ENCODE data around the gene CEACAM19. TPM values are rescaled to one million over a fixed set of nuclear protein-coding genes. Genes with fewer than 3 reads are reported as not detected.

CEACAM19 gene
- total and polyA plus RNA-seq, 9 donors: 2.2 to 10.0 (median 5.4) TPM

GRCh38 chr19:44731622-44732021 is 60.3 kb downstream of the CEACAM19 start:
- no peak for TF ChIP-seq EP300 (IDR thresholded peaks at IDR 0.05)
- no peak for TF ChIP-seq POLR2A (IDR thresholded peaks at IDR 0.05)
- TF ChIP-seq CTCF (IDR thresholded peaks at IDR 0.05): no peak
- Histone ChIP-seq H3K27me3 (no peaks in the 10 kb centered on the region), H3K36me3 (no peaks in the 10 kb centered on the region), H3K27ac (no peak overlapping the region), H3K4me1 (ENCODE audit: insufficient read depth) (no peaks in the 10 kb centered on the region), H3K4me3 (no peak overlapping the region), H3K9me3 (no peaks in the 10 kb centered on the region)
- intact Hi-C loops (cut with DNase I): no loop called here
- DNase-seq: no peak
- 65 to 75% (median 65%) methylated on average over 5 of the region's 5 CpGs for WGBS, 3 donors

- H3K9me3 ChIP-seq: no peaks in the 10 kb centered on the region
- H3K27ac ChIP-seq: no peak overlapping the region
- TF ChIP-seq CTCF (IDR thresholded peaks at IDR 0.05) (no peak), POLR2A (IDR thresholded peaks at IDR 0.05) (no peak), EP300 (IDR thresholded peaks at IDR 0.05) (no peak)
- no peak overlapping the region for H3K4me3 ChIP-seq
- 64 to 77% (median 72%) methylated on average over 11 of the region's 11 CpGs for WGBS, 3 donors
- no peaks in the 10 kb centered on the region for H3K4me1 ChIP-seq (ENCODE audit: insufficient read depth)
- H3K36me3 ChIP-seq: no peaks in the 10 kb centered on the region
- no peaks in the 10 kb centered on the region for H3K27me3 ChIP-seq
- no peak for DNase-seq
- intact Hi-C loops (cut with DNase I): no loop called here
Measured at GRCh38 chr19:44732235-44733014, 61.1 kb downstream of the CEACAM19 start.

MicroRNAs within 50 kb of the gene (microRNA counts, 767-probe panel; counts per million panel counts)
- 2,683 counts per million, percentile 84 among the panel's probes with 10 or more counts for microRNA hsa-miR-4531

Small RNA genes lying within 50 kb of the gene (microRNA-seq; reads per million reads assigned to microRNA genes)
- gene MIR4531: 0 reads per million in 3 donors

Small RNA genes lying within 50 kb of the gene (small RNA-seq; reads per million reads assigned to genes)
- not detected for gene RF00285

Other genes starting within 250 kb of the CEACAM19 start
- 10 to 100 TPM in 3 of 7 donors, 1 to 10 TPM in 4; 3.7 to 13.7 (median 9.8) TPM for gene ZNF229, start 223.0 kb upstream of the CEACAM19 start, total RNA-seq
- 1 to 10 TPM; 3.8 to 4.4 TPM for gene ZNF229, start 223.0 kb upstream of the CEACAM19 start, polyA plus RNA-seq
- gene ZNF180, start 171.0 kb upstream of the CEACAM19 start, total RNA-seq: 10 to 100 TPM in 2 of 7 donors, 1 to 10 TPM in 5; 8.4 to 16.1 (median 9.7) TPM
- gene ZNF180, start 171.0 kb upstream of the CEACAM19 start, polyA plus RNA-seq: 1 to 10 TPM; 5.6 to 6.3 TPM
- under 1 TPM in 1 of 7 donors, not detected in 6; 0.60 TPM for gene CEACAM20, start 141.8 kb upstream of the CEACAM19 start, total RNA-seq
- gene CEACAM20, start 141.8 kb upstream of the CEACAM19 start, polyA plus RNA-seq: not detected
- under 1 TPM in 1 of 7 donors, not detected in 6; 0.57 TPM for gene IGSF23, start 57.9 kb upstream of the CEACAM19 start, total RNA-seq
- not detected for gene IGSF23, start 57.9 kb upstream of the CEACAM19 start, polyA plus RNA-seq
- 10 to 100 TPM; 18.8 to 26.6 (median 22.5) TPM for gene PVR, start 27.6 kb upstream of the CEACAM19 start, total RNA-seq
- gene PVR, start 27.6 kb upstream of the CEACAM19 start, polyA plus RNA-seq: 10 to 100 TPM; 14.0 to 33.9 TPM
- not detected for gene CEACAM16, start 27.7 kb downstream of the CEACAM19 start, total RNA-seq
- gene CEACAM16, start 27.7 kb downstream of the CEACAM19 start, polyA plus RNA-seq: not detected
- gene BCL3, start 77.2 kb downstream of the CEACAM19 start, total RNA-seq: 100 to 1,000 TPM in 2 of 7 donors, 10 to 100 TPM in 5; 17.8 to 141 (median 50.7) TPM
- gene BCL3, start 77.2 kb downstream of the CEACAM19 start, polyA plus RNA-seq: 10 to 100 TPM in 1 of 2 donors, 1 to 10 TPM in 1; 3.2 to 43.4 TPM
- gene CBLC, start 106.4 kb downstream of the CEACAM19 start, total RNA-seq: 10 to 100 TPM in 1 of 7 donors, 1 to 10 TPM in 3, under 1 TPM in 1, not detected in 2; 0.46 to 10.3 (median 2.2) TPM
- gene CBLC, start 106.4 kb downstream of the CEACAM19 start, polyA plus RNA-seq: under 1 TPM in 1 of 2 donors, not detected in 1; 0.08 TPM
- gene BCAM, start 137.6 kb downstream of the CEACAM19 start, total RNA-seq: 100 to 1,000 TPM in 2 of 7 donors, 10 to 100 TPM in 5; 18.4 to 419 (median 87.0) TPM
- 10 to 100 TPM in 1 of 2 donors, 1 to 10 TPM in 1; 9.7 to 62.0 TPM for gene BCAM, start 137.6 kb downstream of the CEACAM19 start, polyA plus RNA-seq
- gene NECTIN2, start 174.8 kb downstream of the CEACAM19 start, total RNA-seq: 100 to 1,000 TPM in 1 of 7 donors, 10 to 100 TPM in 6; 37.8 to 185 (median 71.8) TPM
- gene NECTIN2, start 174.8 kb downstream of the CEACAM19 start, polyA plus RNA-seq: 10 to 100 TPM; 40.3 to 76.3 TPM
- 10 to 100 TPM; 23.5 to 63.9 (median 43.7) TPM for gene TOMM40, start 219.8 kb downstream of the CEACAM19 start, total RNA-seq
- 10 to 100 TPM; 11.1 to 23.1 TPM for gene TOMM40, start 219.8 kb downstream of the CEACAM19 start, polyA plus RNA-seq
- gene APOE, start 234.3 kb downstream of the CEACAM19 start, total RNA-seq: 100 to 1,000 TPM; 138 to 799 (median 455) TPM
- 100 to 1,000 TPM; 124 to 934 TPM for gene APOE, start 234.3 kb downstream of the CEACAM19 start, polyA plus RNA-seq
- gene APOC1, start 243.1 kb downstream of the CEACAM19 start, total RNA-seq: 100 to 1,000 TPM in 1 of 7 donors, 10 to 100 TPM in 6; 14.4 to 104 (median 45.0) TPM
- gene APOC1, start 243.1 kb downstream of the CEACAM19 start, polyA plus RNA-seq: 100 to 1,000 TPM in 1 of 2 donors, 10 to 100 TPM in 1; 96.5 to 625 TPM

Measured in ovary (tissue), 9 donors.